CD4-positive, alpha-beta T cell (primary cell): ENCODE data around the gene KLHL5. TPM values are rescaled to one million over a fixed set of nuclear protein-coding genes. Genes with fewer than 3 reads are reported as not detected.

ENCODE experiments used
- ATAC-seq: fragments of 200-7000 bp; cut with Tn5 transposase; one replicate; pipeline ENCODE4 v1.10.0; 2022; ENCODE audit warnings: mild to moderate bottlenecking; ENCODE audit not compliant: poor library complexity
- CTCF ChIA-PET: fragments of 350-600 bp; sonication (Branson Sonifier 250); formaldehyde crosslinking; loops from one replicate; lab custom pipeline; 2021; ENCODE audit warnings: antibody characterized with exemption, inconsistent platforms; lab: Charles Lee
- POLR2A ChIA-PET: fragments of 350-600 bp; sonication (Branson Sonifier 250); formaldehyde crosslinking; loops from one replicate; lab custom pipeline; 2021; ENCODE audit warnings: antibody characterized with exemption, inconsistent platforms; lab: Charles Lee
- DNase-seq, 14 experiments: peaks; one replicate each; pipeline ENCODE4 v3.0.0-alpha.2; 2013 to 2020; ENCODE audit warnings: mixed read lengths in 2 of 14
- H3K27ac ChIP-seq, 2 donors: one replicate each; pipeline versions ENCODE4 v1.5.1 to v1.7.0; 2013; ENCODE audit warnings: low read length in 2 of 2, low read depth in 1 of 2, mild to moderate bottlenecking in 1 of 2
- H3K27me3 ChIP-seq, 2 experiments: 1 replicate in 1 of 2; 2 replicates in 1 of 2; pipeline versions ENCODE4 v1.6.1 to v1.7.0; 2013; ENCODE audit warnings: low read length in 2 of 2, control low read depth in 1 of 2, mild to moderate bottlenecking in 1 of 2, moderate library complexity in 1 of 2; ENCODE audit not compliant: insufficient read depth in 2 of 2, control insufficient read depth in 1 of 2
- H3K36me3 ChIP-seq: one replicate; pipeline ENCODE4 v1.6.1; 2013; ENCODE audit warnings: low read length, control low read depth; ENCODE audit not compliant: insufficient read depth
- H3K4me1 ChIP-seq: one replicate; pipeline ENCODE4 v1.6.1; 2013; ENCODE audit warnings: low read length, control low read depth; ENCODE audit not compliant: insufficient read depth
- H3K4me3 ChIP-seq: one replicate; pipeline ENCODE4 v1.5.1; 2013; ENCODE audit warnings: mild to moderate bottlenecking, low read length, moderate library complexity
- H3K9me3 ChIP-seq, 2 experiments: 1 replicate in 1 of 2; 2 replicates in 1 of 2; pipeline versions ENCODE4 v1.6.1 to v1.7.0; 2013; ENCODE audit warnings: low read length in 2 of 2, mild to moderate bottlenecking in 2 of 2, control low read depth in 1 of 2, moderate library complexity in 1 of 2; ENCODE audit not compliant: control insufficient read depth in 1 of 2, insufficient read depth in 1 of 2
- H3K27ac Mint-ChIP-seq: one replicate; pipeline ENCODE4 v1.8.0; 2020; ENCODE audit warnings: mixed read lengths
- H3K27me3 Mint-ChIP-seq: one replicate; pipeline ENCODE4 v1.8.0; 2021; ENCODE audit warnings: mixed read lengths
- H3K36me3 Mint-ChIP-seq: one replicate; pipeline ENCODE4 v1.8.0; 2021; ENCODE audit warnings: low read depth, mixed read lengths
- H3K4me1 Mint-ChIP-seq: one replicate; pipeline ENCODE4 v1.8.0; 2021; ENCODE audit warnings: low read depth, mixed read lengths
- H3K4me3 Mint-ChIP-seq: one replicate; pipeline ENCODE4 v1.8.0; 2020; ENCODE audit warnings: mild to moderate bottlenecking, mixed read lengths
- H3K9me3 Mint-ChIP-seq: one replicate; pipeline ENCODE4 v1.8.0; 2020; ENCODE audit warnings: mixed read lengths
- intact Hi-C, 2 experiments: fragments of 100-400 bp; cut with DNase I in 1 of 2; cut with micrococcal nuclease in 1 of 2; formaldehyde crosslinking; loops; one replicate each; pipeline versions ENCODE4 v1.15.1 to v1.9.0; 2023 to 2025; cut with DNase I, micrococcal nuclease
- total RNA-seq, 174 experiments: library from RNA in 2 of 174; stranded (reverse) in 2 of 174; gene quantifications; one replicate each; pipeline ENCODE4 v1.2.3 and lab custom pipeline; 2021 to 2026
- TF ChIP-seq, protein P1 (sequence below): fragments of 200-600 bp; IDR thresholded peaks from one replicate; pipeline ENCODE4 v1.8.0; 2022; ENCODE audit warnings: antibody characterized with exemption, mild to moderate bottlenecking

KLHL5 gene
- total RNA-seq, 2 experiments from 2014 or later, result 17.7 to 18.6 TPM

DNA sequence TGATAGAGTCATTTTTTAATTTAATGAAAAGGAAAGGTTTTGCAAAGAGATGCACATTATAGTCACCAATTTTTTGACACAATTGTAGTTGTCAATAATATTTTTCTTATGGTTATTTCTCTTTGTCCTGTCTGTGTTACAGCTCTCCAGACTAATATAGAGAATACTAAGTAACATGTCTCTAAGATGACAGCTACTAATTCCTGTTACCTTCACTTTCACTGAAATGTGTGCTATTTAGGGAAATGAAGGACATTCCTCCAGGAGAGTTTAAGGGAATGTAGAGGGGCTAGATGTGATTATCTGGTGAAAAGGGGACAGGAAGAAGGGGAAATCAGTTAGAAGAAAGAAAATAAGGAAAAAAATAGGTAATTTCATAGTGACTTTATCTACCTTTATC is 1.4 kb downstream of the KLHL5 start:
- H3K9me3 ChIP-seq, result no peaks in the 10 kb centered on the region
- intact Hi-C loops, result no loop called here

GRCh38 chr4:39066371-39066770 is 4.3 kb downstream of the KLHL5 start:
- H3K4me3 Mint-ChIP-seq, result no peak overlapping the region
- H3K9me3 Mint-ChIP-seq, result no peaks in the 10 kb centered on the region
- ATAC-seq (no peak), DNase-seq (no peak)
- Histone ChIP-seq H3K4me1 (no peaks in the 10 kb centered on the region), H3K36me3 (no peaks in the 10 kb centered on the region), H3K9me3 (no peaks in the 10 kb centered on the region), H3K27ac (no peak overlapping the region), H3K27me3 (no peaks in the 10 kb centered on the region), H3K4me3 (no peak overlapping the region)
- peaks cover 5% of the 10 kb centered on the region for H3K36me3 Mint-ChIP-seq
- H3K4me1 Mint-ChIP-seq, result peaks cover 26% of the 10 kb centered on the region
- no peaks in the 10 kb centered on the region for H3K27me3 Mint-ChIP-seq
- H3K27ac Mint-ChIP-seq, result no peak overlapping the region
- TF ChIP-seq, protein P1, sequence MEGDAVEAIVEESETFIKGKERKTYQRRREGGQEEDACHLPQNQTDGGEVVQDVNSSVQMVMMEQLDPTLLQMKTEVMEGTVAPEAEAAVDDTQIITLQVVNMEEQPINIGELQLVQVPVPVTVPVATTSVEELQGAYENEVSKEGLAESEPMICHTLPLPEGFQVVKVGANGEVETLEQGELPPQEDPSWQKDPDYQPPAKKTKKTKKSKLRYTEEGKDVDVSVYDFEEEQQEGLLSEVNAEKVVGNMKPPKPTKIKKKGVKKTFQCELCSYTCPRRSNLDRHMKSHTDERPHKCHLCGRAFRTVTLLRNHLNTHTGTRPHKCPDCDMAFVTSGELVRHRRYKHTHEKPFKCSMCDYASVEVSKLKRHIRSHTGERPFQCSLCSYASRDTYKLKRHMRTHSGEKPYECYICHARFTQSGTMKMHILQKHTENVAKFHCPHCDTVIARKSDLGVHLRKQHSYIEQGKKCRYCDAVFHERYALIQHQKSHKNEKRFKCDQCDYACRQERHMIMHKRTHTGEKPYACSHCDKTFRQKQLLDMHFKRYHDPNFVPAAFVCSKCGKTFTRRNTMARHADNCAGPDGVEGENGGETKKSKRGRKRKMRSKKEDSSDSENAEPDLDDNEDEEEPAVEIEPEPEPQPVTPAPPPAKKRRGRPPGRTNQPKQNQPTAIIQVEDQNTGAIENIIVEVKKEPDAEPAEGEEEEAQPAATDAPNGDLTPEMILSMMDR, result no peak
- ChIA-PET POLR2A (no interaction called here), CTCF (no interaction called here)
- intact Hi-C loops, result no loop called here

More for the DNA sequence above, 1.4 kb downstream of the KLHL5 start:
- ChIA-PET CTCF (no interaction called here), POLR2A (interaction anchor here (0.6 to 1.3 kb wide), 2 partner anchors 19 to 128 kb away, joined by 3 read pairs; no protein-coding TSS in a partner anchor)
- ATAC-seq, result no peak
- Histone ChIP-seq H3K4me3 (no peak overlapping the region), H3K27me3 (no peaks in the 10 kb centered on the region), H3K36me3 (no peaks in the 10 kb centered on the region), H3K27ac (no peak overlapping the region), H3K4me1 (no peaks in the 10 kb centered on the region)
- no peak overlapping the region for H3K27ac Mint-ChIP-seq
- no peaks in the 10 kb centered on the region for H3K27me3 Mint-ChIP-seq
- H3K36me3 Mint-ChIP-seq, result peaks cover 5% of the 10 kb centered on the region
- TF ChIP-seq, protein P1, result no peak
- no peak overlapping the region for H3K4me3 Mint-ChIP-seq
- no peak for DNase-seq
- H3K9me3 Mint-ChIP-seq, result no peaks in the 10 kb centered on the region
- peaks cover 40% of the 10 kb centered on the region for H3K4me1 Mint-ChIP-seq

DNA sequence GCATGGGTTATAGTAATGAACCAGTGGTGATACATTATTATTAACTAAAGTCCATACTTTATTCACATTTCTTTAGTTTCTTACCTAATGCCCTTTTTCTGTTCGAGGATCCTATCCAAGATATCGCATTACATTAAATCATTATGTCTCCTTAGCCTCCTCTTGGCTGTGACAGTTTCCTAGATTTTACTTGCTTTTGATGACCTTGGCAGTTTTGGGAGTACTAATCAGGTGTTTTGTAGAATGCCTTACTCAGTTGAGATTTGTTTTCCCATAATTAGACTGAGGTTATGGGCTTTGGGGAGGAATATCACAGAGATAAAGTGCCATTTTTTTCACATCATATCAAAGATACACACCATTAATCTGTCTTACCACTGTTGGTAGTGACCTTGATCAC is 5.0 kb downstream of the KLHL5 start:
- POLR2A ChIA-PET, result no interaction called here
- H3K27ac ChIP-seq, result no peak overlapping the region
- no peaks in the 10 kb centered on the region for H3K27me3 ChIP-seq
- no peaks in the 10 kb centered on the region for H3K36me3 ChIP-seq
- no peaks in the 10 kb centered on the region for H3K27me3 Mint-ChIP-seq
- intact Hi-C loops, result no loop called here
- peaks cover 5% of the 10 kb centered on the region for H3K36me3 Mint-ChIP-seq
- H3K9me3 Mint-ChIP-seq, result no peaks in the 10 kb centered on the region
- H3K27ac Mint-ChIP-seq, result no peak overlapping the region
- H3K9me3 ChIP-seq, result no peaks in the 10 kb centered on the region
- no peak overlapping the region for H3K4me3 Mint-ChIP-seq
- peaks cover 24% of the 10 kb centered on the region for H3K4me1 Mint-ChIP-seq
- CTCF ChIA-PET, result no interaction called here
- no peak overlapping the region for H3K4me3 ChIP-seq
- H3K4me1 ChIP-seq, result no peaks in the 10 kb centered on the region
- DNase-seq, result no peak
- no peak for ATAC-seq
- TF ChIP-seq, protein P1, result no peak
